ENCODE results near the gene SCUBE1.

GRCh38 chr22:43377548-43377895 lies 34.4 kb upstream of the SCUBE1 start:
- TF ChIP-seq CTCF (IDR thresholded peaks at IDR 0.05; ENCODE audit: extremely low read depth in 1 of 2, insufficient read depth in 1 of 2, low read depth in 1 of 2, low read length in 2 of 2) = no peak
- no peak for TF ChIP-seq EZH2 (IDR thresholded peaks at IDR 0.05; ENCODE audit: borderline replicate concordance, low read depth, low read length, severe bottlenecking)
- TF ChIP-seq POLR2A (IDR thresholded peaks at IDR 0.05; ENCODE audit: low read depth, low read length) = no peak
- no peak for TF ChIP-seq POLR2AphosphoS5 (IDR thresholded peaks at IDR 0.05; ENCODE audit: insufficient read depth, low read depth, low read length)
- TF ChIP-seq MYC (IDR thresholded peaks at IDR 0.05; ENCODE audit: low read depth, low read length) = no peak
- TF ChIP-seq MAX (IDR thresholded peaks at IDR 0.05; ENCODE audit: insufficient read depth, insufficient read length) = no peak
- TF ChIP-seq JUN (IDR thresholded peaks at IDR 0.05; ENCODE audit: borderline replicate concordance, insufficient read depth, insufficient read length, low read depth) = no peak

Measured in endothelial cell of umbilical vein (primary cell).